GM18520 (cell line): ENCODE measurements around the gene BTBD19.

Source experiments
- ATAC-seq: cut with Tn5 transposase; IDR thresholded peaks from one replicate; pipeline ENCODE4 v1.9.1; 2021; ENCODE audit not compliant: unreplicated experiment

The BTBD19 gene

GRCh38 chr1:44853201-44853600 lies 44.9 kb downstream of the BTBD19 start:
- ATAC-seq: no peak

- ATAC-seq: no peak
Measured at GRCh38 chr1:44854970-44855369, 46.6 kb downstream of the BTBD19 start.

- no peak for ATAC-seq
Measured at GRCh38 chr1:44855742-44856141, 47.4 kb downstream of the BTBD19 start.

GRCh38 chr1:44857446-44857845 lies 49.1 kb downstream of the BTBD19 start:
- no peak for ATAC-seq

- ATAC-seq: no peak
Measured at GRCh38 chr1:44860331-44860730, 52.0 kb downstream of the BTBD19 start.

GRCh38 chr1:44860891-44861425 lies 52.6 kb downstream of the BTBD19 start:
- ATAC-seq: no peak

- no peak for ATAC-seq
Measured at GRCh38 chr1:44862829-44863401, 54.6 kb downstream of the BTBD19 start.
